Measurements from ENCODE around the gene RXRG.
A peak's percentile ranks its signal among the peaks of the same experiment; 100 is the strongest.

The RXRG gene

GRCh38 chr1:165369255-165369848, 75.6 kb downstream of the RXRG start:
- peak; percentile 25 for DNase-seq (ENCODE audit: low read depth)

GRCh38 chr1:165367375-165367993, 77.4 kb downstream of the RXRG start:
- peak; percentile 72 for DNase-seq (ENCODE audit: low read depth)

GRCh38 chr1:165365341-165365740, 79.6 kb downstream of the RXRG start:
- DNase-seq (ENCODE audit: low read depth) = no peak

GRCh38 chr1:165364568-165365133, 80.3 kb downstream of the RXRG start:
- no peak for DNase-seq (ENCODE audit: low read depth)

- DNase-seq (ENCODE audit: low read depth) = no peak
These were observed 88.0 kb downstream of the RXRG start for GRCh38 chr1:165356876-165357275.

GRCh38 chr1:165355977-165356811, 88.7 kb downstream of the RXRG start, which contains the start of gene LMX1A:
Gene LMX1A (minus strand): TSS chr1:165356715. CDS start chr1:165355559, 1,156 bp downstream.
- no peak for DNase-seq (ENCODE audit: low read depth)

- no peak for DNase-seq (ENCODE audit: low read depth)
These were observed 89.6 kb downstream of the RXRG start for GRCh38 chr1:165355139-165355976.

- DNase-seq (ENCODE audit: low read depth) = no peak
These were observed 90.2 kb downstream of the RXRG start for GRCh38 chr1:165354739-165355138.

- DNase-seq (ENCODE audit: low read depth) = no peak
These were observed 90.9 kb downstream of the RXRG start for GRCh38 chr1:165353731-165354671.

- no peak for DNase-seq (ENCODE audit: low read depth)
These were observed 92.3 kb downstream of the RXRG start for GRCh38 chr1:165352442-165353293.

- no peak for DNase-seq (ENCODE audit: low read depth)
These were observed 93.0 kb downstream of the RXRG start for GRCh38 chr1:165351863-165352441.
